ENCODE results near the gene PRMT1. TPM values are rescaled to one million over a fixed set of nuclear protein-coding genes. Genes with fewer than 3 reads are reported as not detected.

Gene PRMT1
- total and polyA plus RNA-seq, 2 of the 13 experiments (the other 11 are each of a cell fraction or from before 2014, with no cell fraction given) = 324 to 374 TPM

DNA sequence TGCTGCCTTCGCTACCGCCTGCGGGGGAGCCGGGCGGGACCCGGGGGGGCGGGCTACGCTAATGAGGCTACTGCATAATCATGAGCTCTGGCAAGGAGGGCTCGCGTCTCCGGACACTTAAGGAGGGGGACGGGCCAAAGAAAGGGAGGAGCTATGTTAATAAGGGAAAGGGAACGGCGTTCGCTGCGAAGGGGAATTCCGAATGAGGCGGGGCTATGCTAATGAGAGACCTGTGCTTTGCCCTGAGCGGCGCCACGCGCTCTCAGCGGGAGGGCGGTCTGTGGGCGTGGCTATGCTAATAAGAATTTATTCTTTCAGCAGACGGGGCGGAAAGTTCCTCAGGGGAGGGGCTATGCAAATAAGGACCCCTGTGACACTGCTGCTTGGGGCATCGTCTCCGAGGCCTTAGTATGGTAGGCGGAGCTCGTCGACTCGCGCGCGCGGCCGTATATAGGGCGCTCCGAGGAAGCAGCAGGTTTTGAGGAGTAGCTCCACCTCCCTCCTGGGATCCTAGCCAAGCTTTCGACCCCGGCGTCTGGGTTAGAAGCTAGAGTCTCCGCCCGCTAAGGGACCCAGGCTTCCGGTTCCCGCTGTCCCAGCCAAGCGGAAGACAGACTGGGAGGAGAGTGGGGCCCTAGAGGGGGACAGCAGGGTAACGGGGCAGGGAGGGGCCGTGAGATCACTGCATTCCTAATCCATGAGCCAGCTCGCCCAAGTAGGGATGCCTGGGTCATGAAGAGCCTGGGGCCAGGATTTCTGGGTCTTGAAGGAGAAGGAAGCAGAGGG is 36.8 kb upstream of the PRMT1 start, which contains the start of gene RRAS (continued):
- TF ChIP-seq PRDM15 (CRISPR knock-in tag; IDR thresholded peaks at IDR 0.05) (no peak), NFE2 (CRISPR knock-in tag; IDR thresholded peaks at IDR 0.05) (no peak), ZNF703 (CRISPR knock-in tag; IDR thresholded peaks at IDR 0.05; ENCODE audit: borderline replicate concordance) (no peak), DRAP1 (CRISPR knock-in tag; IDR thresholded peaks at IDR 0.05) (peak; percentile 97), CAMTA2 (CRISPR knock-in tag; IDR thresholded peaks at IDR 0.05; ENCODE audit: borderline replicate concordance) (no peak), GMEB2 (CRISPR knock-in tag; IDR thresholded peaks at IDR 0.05; ENCODE audit: low read depth) (no peak), HMGA1 (CRISPR knock-in tag; conservative IDR thresholded peaks at IDR 0.05) (no peak), MIER3 (CRISPR knock-in tag; IDR thresholded peaks at IDR 0.05; ENCODE audit: borderline replicate concordance) (peak; percentile 92; the same call in 1 of the 2 replicates), CENPX (CRISPR knock-in tag; IDR thresholded peaks at IDR 0.05) (no peak), REPIN1 (CRISPR knock-in tag; IDR thresholded peaks at IDR 0.05; ENCODE audit: borderline replicate concordance, low read depth) (no peak; the same call in 1 of the 2 replicates), CHCHD3 (CRISPR knock-in tag; IDR thresholded peaks at IDR 0.05) (no peak), SAP130 (CRISPR knock-in tag; IDR thresholded peaks at IDR 0.05; ENCODE audit: low read depth) (peak; percentile 93), SIN3B (IDR thresholded peaks at IDR 0.05; ENCODE audit: low read length) (peak; percentile 23; the same call in 1 of the 2 replicates), ZNF446 (CRISPR knock-in tag; IDR thresholded peaks at IDR 0.05) (no peak), SATB2 (CRISPR knock-in tag; IDR thresholded peaks at IDR 0.05) (no peak), HNRNPK (IDR thresholded peaks at IDR 0.05; ENCODE audit: low read depth, low read length, poor library complexity, severe bottlenecking) (no peak), PLSCR1 (CRISPR knock-in tag; IDR thresholded peaks at IDR 0.05; ENCODE audit: borderline replicate concordance) (no peak), ZNF124 (CRISPR knock-in tag; IDR thresholded peaks at IDR 0.05) (no peak), HOXA5 (CRISPR knock-in tag; IDR thresholded peaks at IDR 0.05) (peak; percentile 48; the same call in 1 of the 2 replicates), HMG20B (CRISPR knock-in tag; conservative IDR thresholded peaks at IDR 0.05) (no peak; the same call in 1 of the 2 replicates), MIXL1 (CRISPR knock-in tag; IDR thresholded peaks at IDR 0.05) (no peak; the same call in 1 of the 2 replicates)
- TF ChIP-seq, protein P1, sequence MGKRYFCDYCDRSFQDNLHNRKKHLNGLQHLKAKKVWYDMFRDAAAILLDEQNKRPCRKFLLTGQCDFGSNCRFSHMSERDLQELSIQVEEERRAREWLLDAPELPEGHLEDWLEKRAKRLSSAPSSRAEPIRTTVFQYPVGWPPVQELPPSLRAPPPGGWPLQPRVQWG (CRISPR knock-in tag; IDR thresholded peaks at IDR 0.05; ENCODE audit: borderline replicate concordance, low read depth) = no peak
- TF ChIP-seq, protein P2, sequence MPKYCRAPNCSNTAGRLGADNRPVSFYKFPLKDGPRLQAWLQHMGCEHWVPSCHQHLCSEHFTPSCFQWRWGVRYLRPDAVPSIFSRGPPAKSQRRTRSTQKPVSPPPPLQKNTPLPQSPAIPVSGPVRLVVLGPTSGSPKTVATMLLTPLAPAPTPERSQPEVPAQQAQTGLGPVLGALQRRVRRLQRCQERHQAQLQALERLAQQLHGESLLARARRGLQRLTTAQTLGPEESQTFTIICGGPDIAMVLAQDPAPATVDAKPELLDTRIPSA (CRISPR knock-in tag; IDR thresholded peaks at IDR 0.05; ENCODE audit: borderline replicate concordance) = no peak

Measured in HepG2 (cell line).